OCI-LY7 (cell line): ENCODE results near the gene CENPV. TPM values are rescaled to one million over a fixed set of nuclear protein-coding genes. Genes with fewer than 3 reads are reported as not detected.

Experiments used
- BruUV-seq: library from RNA; stranded (reverse); fragments of 400-500 nt; replicated peaks from 2 replicates; lab custom pipeline; 2021; lab: Mats Ljungman, UMichigan
- CTCF ChIA-PET: fragments of 300-600 bp; sonication (Branson Sonifier 250); formaldehyde crosslinking; loops from one replicate; lab custom pipeline; 2022; ENCODE audit warnings: antibody characterized with exemption; ENCODE audit not compliant: unreplicated experiment; lab: Charles Lee
- POLR2A ChIA-PET: fragments of 300-600 bp; sonication (Branson Sonifier 250); formaldehyde crosslinking; loops from one replicate; lab custom pipeline; 2022; ENCODE audit warnings: antibody characterized with exemption; lab: Charles Lee
- DNase-seq: peaks from one replicate; pipeline ENCODE4 v3.0.0-alpha.2; 2015; ENCODE audit warnings: low spot score
- H2AFZ ChIP-seq: fragments of 200-600 bp; sonication (generic), shearing (Covaris generic); 2 replicates; pipeline ENCODE4 v1.6.1; 2014; ENCODE audit warnings: mild to moderate bottlenecking, antibody characterized with exemption, low read length, moderate library complexity
- H3K27ac ChIP-seq: fragments of 200-600 bp; sonication (generic); 2 replicates; pipeline ENCODE4 v1.5.1; 2014; ENCODE audit warnings: mixed run types, low read depth, mild to moderate bottlenecking, moderate library complexity, low read length, inconsistent platforms; ENCODE audit not compliant: poor library complexity, severe bottlenecking
- H3K36me3 ChIP-seq: fragments of 200-600 bp; sonication (generic); 2 replicates; pipeline ENCODE4 v1.6.1; 2014; ENCODE audit warnings: mild to moderate bottlenecking, antibody characterized with exemption, low read length, moderate library complexity, mixed read lengths; ENCODE audit not compliant: insufficient read depth
- H3K4me1 ChIP-seq: fragments of 200-600 bp; sonication (generic); 2 replicates; pipeline ENCODE4 v1.5.1; 2014; ENCODE audit warnings: mild to moderate bottlenecking, low read length; ENCODE audit not compliant: insufficient read depth, poor library complexity, severe bottlenecking
- H3K4me2 ChIP-seq: fragments of 200-600 bp; sonication (generic); 2 replicates; pipeline ENCODE4 v1.6.1; 2014; ENCODE audit warnings: mild to moderate bottlenecking, low read length
- H3K4me3 ChIP-seq: fragments of 200-600 bp; sonication (generic); 2 replicates; pipeline ENCODE4 v1.5.1; 2014; ENCODE audit warnings: mild to moderate bottlenecking, low read depth, low read length; ENCODE audit not compliant: poor library complexity, severe bottlenecking
- H3K79me2 ChIP-seq: fragments of 200-600 bp; sonication (generic); 2 replicates; pipeline ENCODE4 v1.6.1; 2016; ENCODE audit warnings: low read depth, mild to moderate bottlenecking, low read length, moderate library complexity, mixed read lengths; ENCODE audit not compliant: insufficient read depth
- H3K9me2 ChIP-seq: fragments of 200-600 bp; sonication (generic); 2 replicates; pipeline ENCODE4 v1.6.1; 2016; ENCODE audit warnings: mild to moderate bottlenecking, low read length, mixed read lengths; ENCODE audit not compliant: insufficient read depth
- H3K9me3 ChIP-seq: fragments of 200-600 bp; sonication (generic); 2 replicates; pipeline ENCODE4 v1.6.1; 2014; ENCODE audit warnings: mild to moderate bottlenecking, mixed run types, low read length, mixed read lengths
- H4K20me1 ChIP-seq: fragments of 200-600 bp; sonication (generic); 2 replicates; pipeline ENCODE4 v1.6.1; 2014; ENCODE audit warnings: mild to moderate bottlenecking, antibody characterized with exemption, low read length, moderate library complexity, mixed read lengths; ENCODE audit not compliant: insufficient read depth
- CTCF ChIP-seq: fragments of 200-600 bp; sonication (generic); conservative IDR thresholded peaks from 2 replicates; pipeline ENCODE4 v1.5.1; 2014; ENCODE audit warnings: mild to moderate bottlenecking, antibody characterized with exemption, low read length, moderate library complexity, mixed read lengths
- EZH2phosphoT487 ChIP-seq: fragments of 200-600 bp; sonication (generic); IDR thresholded peaks from 2 replicates; pipeline ENCODE4 v1.6.1; 2018; ENCODE audit warnings: low read depth, borderline replicate concordance, mild to moderate bottlenecking, mixed run types, antibody characterized with exemption, low read length, moderate library complexity, mixed read lengths
- intact Hi-C: fragments of 100-400 bp; cut with micrococcal nuclease; formaldehyde crosslinking; loops from one replicate; pipeline ENCODE4 v1.10.0; 2022; ENCODE audit not compliant: unreplicated experiment
- total RNA-seq, 2 experiments: library from RNA; depleted of rRNA in 1 of 2; stranded (reverse); fragments of >200 nt in 1 of 2; shearing (Covaris generic) in 1 of 2; gene quantifications; 2 replicates each; pipeline ENCODE4 v1.2.3, GENCODE V29; 2014 to 2022

Gene CENPV
- total RNA-seq, 2 experiments from 2014 or later, result 77.3 to 78.8 TPM

- Histone ChIP-seq H3K79me2 (peaks cover 22% of the 10 kb centered on the region), H3K36me3 (peaks cover 75% of the 10 kb centered on the region), H4K20me1 (peaks cover 5% of the 10 kb centered on the region; the same call in 1 of the 2 replicates), H3K4me1 (peaks cover 26% of the 10 kb centered on the region), H3K9me2 (no peaks in the 10 kb centered on the region), H3K4me2 (no peak overlapping the region), H3K4me3 (no peak overlapping the region), H2AFZ (no peak overlapping the region), H3K9me3 (no peaks in the 10 kb centered on the region), H3K27ac (no peak overlapping the region)
- no TSS peak for BruUV-seq
- TF ChIP-seq EZH2phosphoT487, result no peak
- no peak for TF ChIP-seq CTCF
- DNase-seq, result no peak
- intact Hi-C loops, result no loop called here
- ChIA-PET POLR2A (no interaction called here), CTCF (no interaction called here)
These were observed 6.5 kb downstream of the CENPV start for GRCh38 chr17:16346721-16347271.

GRCh38 chr17:16345565-16345964 is 7.7 kb downstream of the CENPV start:
- DNase-seq, result no peak
- H3K9me2 ChIP-seq, result no peaks in the 10 kb centered on the region
- H3K4me3 ChIP-seq, result no peak overlapping the region
- no peak overlapping the region for H3K27ac ChIP-seq
- BruUV-seq, result no TSS peak
- H3K36me3 ChIP-seq, result peaks cover 83% of the 10 kb centered on the region
- H4K20me1 ChIP-seq, result no peaks in the 10 kb centered on the region
- TF ChIP-seq CTCF (no peak), EZH2phosphoT487 (no peak)
- CTCF ChIA-PET, result no interaction called here
- intact Hi-C loops, result no loop called here
- no peak overlapping the region for H2AFZ ChIP-seq
- peaks cover 21% of the 10 kb centered on the region for H3K4me1 ChIP-seq
- peaks cover 9% of the 10 kb centered on the region for H3K79me2 ChIP-seq
- H3K9me3 ChIP-seq, result no peaks in the 10 kb centered on the region
- POLR2A ChIA-PET, result interaction anchor here (0.7 kb wide), 1 partner anchor 9 kb away, joined by 5 read pairs; no protein-coding TSS in a partner anchor
- H3K4me2 ChIP-seq, result no peak overlapping the region

- no peak overlapping the region for H2AFZ ChIP-seq
- H4K20me1 ChIP-seq, result no peaks in the 10 kb centered on the region
- POLR2A ChIA-PET, result interaction anchor here (0.7 to 1.2 kb wide), 3 partner anchors 9 to 51 kb away, joined by 3 to 5 read pairs (median 4); no protein-coding TSS in a partner anchor
- H3K9me2 ChIP-seq, result no peaks in the 10 kb centered on the region
- peaks cover 6% of the 10 kb centered on the region for H3K4me1 ChIP-seq
- BruUV-seq, result no TSS peak
- no peaks in the 10 kb centered on the region for H3K9me3 ChIP-seq
- no peak overlapping the region for H3K27ac ChIP-seq
- DNase-seq, result no peak
- no peak overlapping the region for H3K4me2 ChIP-seq
- H3K4me3 ChIP-seq, result no peak overlapping the region
- TF ChIP-seq EZH2phosphoT487 (no peak), CTCF (no peak)
- peaks cover 71% of the 10 kb centered on the region for H3K36me3 ChIP-seq
- intact Hi-C loops, result no loop called here
- CTCF ChIA-PET, result no interaction called here
- no peaks in the 10 kb centered on the region for H3K79me2 ChIP-seq
These were observed 9.7 kb downstream of the CENPV start for GRCh38 chr17:16343569-16343968.
